Cortex of kidney (tissue), 1 donor: ENCODE data around the gene CMIP.

Source experiments
- DNase-seq: peaks from one replicate; lab custom pipeline; 2025; lab: John Stamatoyannopoulos, UW

Gene CMIP

GRCh38 chr16:81639348-81639747 lies 194.7 kb downstream of the CMIP start:
- DNase-seq, result no peak

GRCh38 chr16:81639931-81640680 lies 195.5 kb downstream of the CMIP start:
- no peak for DNase-seq

DNA sequence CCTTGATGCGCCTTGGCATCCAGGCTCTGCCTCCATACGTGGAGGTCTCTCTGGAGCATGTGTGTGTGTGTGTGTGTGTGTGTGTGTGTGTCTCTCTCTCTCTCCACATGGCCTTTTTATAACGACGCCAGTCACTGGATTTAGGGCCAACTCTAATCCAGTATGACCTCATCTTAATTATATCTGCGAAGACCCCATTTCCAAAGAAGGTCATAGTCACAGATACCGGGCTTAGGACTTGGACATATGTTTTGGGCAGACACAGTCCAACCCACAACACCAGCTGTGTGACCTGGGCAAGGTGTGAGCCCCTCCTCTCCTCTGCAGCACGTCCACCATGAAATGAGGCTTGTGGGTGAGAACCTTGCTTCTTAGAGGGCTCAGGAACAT lies 196.1 kb downstream of the CMIP start:
- no peak for DNase-seq

GRCh38 chr16:81641395-81642106 lies 196.9 kb downstream of the CMIP start:
- no peak for DNase-seq

DNA sequence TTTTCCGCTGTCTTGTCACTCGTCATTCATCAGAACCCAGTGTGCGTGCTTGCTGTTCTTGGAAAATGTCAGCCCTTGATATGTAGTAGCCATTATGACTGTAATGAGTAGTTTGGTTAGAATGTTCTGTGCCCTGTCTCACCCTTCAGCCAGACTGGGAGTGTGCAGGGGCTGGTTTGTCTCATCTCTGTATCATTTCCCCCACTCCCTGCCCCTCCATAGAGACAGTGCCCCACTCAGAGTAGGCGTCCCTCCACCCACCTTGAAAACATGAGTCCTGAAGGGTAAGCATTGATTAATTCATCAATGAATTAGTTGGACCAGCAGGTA lies 197.5 kb downstream of the CMIP start:
- no peak for DNase-seq

DNA sequence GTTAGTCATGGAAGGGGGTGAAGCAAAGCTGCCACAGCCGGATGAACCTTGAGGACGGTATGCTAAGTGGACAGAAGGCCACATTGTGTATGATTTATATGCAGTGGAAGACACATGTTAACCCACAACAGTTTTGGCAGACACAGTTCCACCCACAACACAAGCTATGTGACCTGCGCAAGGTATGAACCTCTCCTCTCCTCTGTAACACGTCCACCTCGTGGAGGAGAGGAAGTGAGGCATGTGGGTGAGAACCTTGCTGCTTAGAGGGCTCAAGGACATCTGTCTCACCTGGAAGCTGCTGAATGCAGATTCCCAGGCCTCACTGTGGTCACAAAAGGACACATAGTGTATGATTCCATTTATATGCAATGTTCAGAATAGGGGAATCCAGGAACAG lies 198.3 kb downstream of the CMIP start:
- no peak for DNase-seq

DNA sequence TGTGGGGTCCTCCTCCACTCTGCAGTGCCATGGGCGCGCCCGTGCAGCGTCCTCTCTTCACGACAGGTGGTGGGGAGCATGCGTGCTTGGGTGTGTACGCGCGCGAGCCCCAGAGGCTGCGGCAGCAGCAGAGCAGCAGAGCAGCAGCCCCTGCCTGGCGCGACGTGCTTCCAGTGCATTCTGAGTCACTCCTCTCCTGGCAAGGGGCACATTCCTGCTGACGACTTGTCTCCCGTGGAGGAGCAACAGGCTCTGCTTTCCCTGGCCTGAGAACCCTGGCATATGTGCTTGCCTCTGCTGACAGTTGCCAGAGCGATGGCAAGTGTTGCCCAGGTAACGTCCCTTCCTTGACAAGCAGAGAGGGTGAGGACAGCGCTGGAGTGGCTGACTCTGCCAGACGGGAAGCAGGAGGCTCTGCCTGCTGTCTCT lies 200.7 kb downstream of the CMIP start:
- no peak for DNase-seq

- DNase-seq, result no peak
Observed at GRCh38 chr16:81645925-81646324, 201.3 kb downstream of the CMIP start.

GRCh38 chr16:81646561-81646960 lies 202.0 kb downstream of the CMIP start:
- no peak for DNase-seq

GRCh38 chr16:81647527-81647926 lies 202.9 kb downstream of the CMIP start:
- DNase-seq, result no peak

DNA sequence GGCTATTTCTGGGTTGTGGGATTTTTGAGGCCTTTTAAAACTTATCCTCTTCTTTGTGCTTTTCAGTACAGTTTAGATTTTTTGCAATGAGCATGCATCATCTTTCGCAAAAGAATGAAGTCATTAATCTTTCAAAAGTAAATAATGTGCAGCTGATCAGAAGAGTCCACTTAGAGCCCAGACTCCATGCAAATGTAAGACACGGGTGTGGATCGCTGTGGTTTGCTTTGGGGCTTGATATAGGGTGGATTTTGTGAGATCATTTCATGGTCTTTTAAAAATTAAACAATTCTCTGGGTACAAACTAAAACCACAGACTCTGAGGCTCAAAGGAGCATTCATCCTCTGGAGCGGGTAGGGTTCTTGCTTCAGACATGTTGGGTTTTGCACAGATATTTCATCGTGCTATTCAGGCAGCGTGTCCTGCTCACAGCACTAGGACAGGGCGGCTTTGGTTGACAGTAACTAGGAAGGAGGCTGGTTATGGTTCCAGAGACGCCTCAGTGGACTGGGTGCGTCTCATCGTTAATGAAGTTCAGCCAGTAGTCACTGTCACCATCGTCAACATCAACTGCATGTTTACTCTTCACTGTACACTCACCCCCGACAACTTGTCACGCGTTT lies 205.1 kb downstream of the CMIP start:
- no peak for DNase-seq

DNA sequence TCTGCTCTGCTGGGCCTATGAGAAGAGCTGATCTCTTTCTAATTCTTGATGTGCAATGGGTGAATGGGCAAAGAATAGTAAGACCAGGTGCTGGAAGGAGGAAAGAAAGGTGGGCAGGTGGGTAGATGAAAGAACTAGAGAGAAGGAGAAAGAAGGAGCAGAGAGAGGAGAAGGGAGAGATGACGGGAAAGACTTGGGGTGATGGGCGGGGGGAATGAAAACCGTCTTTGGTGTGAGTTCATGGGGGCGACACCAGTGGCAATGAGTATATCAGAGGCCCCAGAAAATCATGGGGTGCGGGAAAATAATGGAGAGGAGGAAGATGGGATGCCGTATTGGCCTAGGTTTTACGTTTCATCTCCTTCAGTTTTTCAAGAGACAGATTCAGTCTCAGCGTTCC lies 205.7 kb downstream of the CMIP start:
- DNase-seq, result no peak

- no peak for DNase-seq
Observed at GRCh38 chr16:81650982-81651562, 206.5 kb downstream of the CMIP start.

DNA sequence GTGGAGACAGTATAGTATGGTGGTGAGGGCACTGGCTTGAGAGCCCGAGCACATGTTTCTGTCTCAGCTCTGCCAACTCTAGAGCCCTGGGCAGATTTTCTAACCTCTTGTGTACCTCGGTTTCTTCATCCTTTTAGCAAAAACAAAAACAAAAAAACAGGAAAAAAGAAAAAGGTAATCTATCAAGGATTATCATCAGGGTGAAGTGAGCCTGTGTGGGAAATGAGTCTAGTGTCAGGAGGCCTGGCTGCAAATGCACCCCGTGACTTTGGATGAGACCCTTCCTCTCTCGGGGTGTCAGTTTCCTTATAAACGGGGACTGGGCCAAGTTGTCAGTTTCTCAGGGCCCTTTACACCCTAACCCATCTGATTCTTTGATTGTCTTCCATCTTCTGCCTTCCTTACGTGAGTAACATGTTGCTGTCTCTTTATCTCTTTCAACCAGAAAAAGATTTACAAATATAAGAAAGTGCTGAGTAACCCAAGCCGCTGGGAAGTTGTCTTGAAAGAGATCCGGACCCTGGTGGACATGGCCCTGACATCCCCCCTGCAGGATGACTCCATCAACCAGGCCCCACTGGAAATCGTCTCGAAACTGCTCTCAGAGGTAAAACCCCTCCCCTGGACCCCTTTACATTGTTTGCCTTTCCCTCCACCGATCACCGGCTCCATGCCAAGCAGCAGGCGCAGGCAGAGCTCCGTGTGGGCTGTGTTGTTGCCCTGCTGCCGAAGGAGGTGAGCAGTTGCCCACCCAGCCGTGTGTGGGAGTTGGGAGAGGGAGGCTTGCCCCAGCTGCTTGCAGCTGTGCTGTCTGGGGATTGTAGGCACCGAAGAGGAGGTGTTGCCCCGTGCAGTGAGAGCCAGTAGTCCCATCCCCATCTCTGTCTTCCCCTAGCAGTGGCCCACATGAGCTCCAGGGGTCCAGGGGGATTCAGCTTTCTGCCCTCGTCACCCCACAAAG lies 207.4 kb downstream of the CMIP start:
- DNase-seq, result no peak

GRCh38 chr16:81652798-81653505 lies 208.3 kb downstream of the CMIP start:
- no peak for DNase-seq

DNA sequence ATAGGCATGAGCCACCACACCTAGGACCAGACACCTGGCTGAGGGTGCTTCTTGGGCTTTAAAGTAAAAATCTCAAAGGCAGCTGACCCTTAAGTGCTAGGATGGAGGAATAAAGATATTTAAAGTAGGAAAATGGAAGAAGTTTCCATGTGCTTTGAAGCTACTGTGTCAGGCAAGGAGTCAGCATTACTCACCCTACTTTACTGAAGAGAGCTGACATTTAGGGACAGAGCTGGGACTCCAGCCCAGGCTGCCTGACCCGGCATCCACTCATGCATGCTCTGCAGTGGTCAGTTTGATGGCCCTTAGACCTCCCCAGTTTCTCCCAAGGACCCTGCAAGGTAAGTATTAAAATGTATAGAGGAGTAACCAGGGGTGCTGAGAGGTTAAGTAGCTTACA lies 209.7 kb downstream of the CMIP start:
- no peak for DNase-seq

GRCh38 chr16:81655469-81656162 lies 211.0 kb downstream of the CMIP start:
- DNase-seq, result no peak

DNA sequence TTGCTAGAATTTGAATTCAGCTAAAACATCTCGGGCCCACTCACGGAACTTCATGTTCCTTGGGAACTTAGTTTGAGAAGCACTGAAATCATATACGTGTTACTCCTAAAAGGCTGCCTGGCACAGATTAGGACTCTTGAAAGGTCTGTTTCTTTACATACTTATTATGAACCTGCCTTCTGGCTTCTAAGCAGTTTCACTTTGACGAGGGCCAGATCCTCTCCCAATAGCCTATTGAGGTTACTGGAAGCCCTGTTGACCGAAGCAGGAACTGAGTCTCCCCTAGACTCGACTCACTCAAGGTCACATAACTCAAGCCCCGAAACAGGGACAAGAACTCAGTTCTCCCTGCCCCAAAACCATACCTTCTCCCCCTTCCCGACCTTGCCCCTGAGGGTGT lies 212.6 kb downstream of the CMIP start:
- DNase-seq, result no peak

DNA sequence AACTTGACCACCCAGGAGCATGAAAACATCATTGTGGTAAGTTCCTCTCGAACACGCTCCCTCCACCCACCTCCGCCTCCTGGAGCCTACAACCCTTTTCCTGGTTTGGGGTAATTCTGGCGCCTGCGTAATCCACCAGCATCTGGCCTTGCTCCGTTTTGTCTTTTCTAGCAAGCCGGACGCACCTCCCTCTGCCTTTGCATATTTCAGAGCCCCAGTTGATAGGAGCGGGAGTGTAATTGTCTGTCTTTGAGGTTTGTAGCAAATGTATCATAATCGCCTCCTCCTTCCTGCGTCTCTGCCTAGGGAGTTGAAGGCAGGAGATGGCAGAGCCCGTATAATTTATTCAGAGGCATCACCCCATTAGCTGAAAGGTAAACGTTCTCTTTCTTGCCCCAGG lies 213.2 kb downstream of the CMIP start:
- DNase-seq, result no peak

GRCh38 chr16:81658373-81658772 lies 213.8 kb downstream of the CMIP start:
- DNase-seq, result no peak

GRCh38 chr16:81659249-81659648 lies 214.6 kb downstream of the CMIP start:
- no peak for DNase-seq
